HEK293T (cell line): ENCODE results near the gene C5AR2.
"Not testable (repeated sequence)": the region's sequence is repeated elsewhere in the genome, so short reads cannot be mapped to it uniquely, and the experiment has no call there.

Source experiments
- CTCF ChIA-PET: fragments of 350-600 bp; formaldehyde crosslinking; extraction: SDS; loops from one replicate; lab custom pipeline; 2021; ENCODE audit warnings: antibody characterized with exemption, inconsistent platforms; lab: Yijun Ruan, JAX
- POLR2A ChIA-PET: fragments of 350-600 bp; formaldehyde crosslinking; extraction: SDS; loops from one replicate; lab custom pipeline; 2020; ENCODE audit warnings: antibody characterized with exemption, inconsistent platforms; lab: Yijun Ruan, JAX
- DNase-seq: peaks from one replicate; pipeline ENCODE4 v3.0.0; 2012; ENCODE audit warnings: mixed read lengths; ENCODE audit errors: extremely low spot score
- ARNT ChIP-seq: fragments of 450-650 bp; IDR thresholded peaks from 2 replicates; pipeline ENCODE4 v1.6.1; 2017; ENCODE audit warnings: mild to moderate bottlenecking
- BHLHE40 ChIP-seq: fragments of 450-650 bp; IDR thresholded peaks from 2 replicates; pipeline ENCODE4 v1.6.1; 2016; ENCODE audit warnings: mild to moderate bottlenecking, moderate library complexity, borderline replicate concordance
- CTBP1 ChIP-seq: fragments of 450-650 bp; IDR thresholded peaks from 2 replicates; pipeline ENCODE4 v1.6.1; 2016; ENCODE audit warnings: borderline replicate concordance
- ELF4 ChIP-seq: fragments of 450-650 bp; IDR thresholded peaks from 2 replicates; pipeline ENCODE4 v1.6.1; 2017; ENCODE audit warnings: antibody characterized with exemption
- FOXA1 ChIP-seq: fragments of 450-650 bp; IDR thresholded peaks from 2 replicates; pipeline ENCODE4 v1.6.1; 2016; ENCODE audit warnings: mild to moderate bottlenecking
- FOXK2 ChIP-seq: fragments of 450-650 bp; IDR thresholded peaks from 2 replicates; pipeline ENCODE4 v1.6.1; 2016; ENCODE audit warnings: mild to moderate bottlenecking
- FOXM1 ChIP-seq: fragments of 450-650 bp; IDR thresholded peaks from 2 replicates; pipeline ENCODE4 v1.6.1; 2017; ENCODE audit warnings: mild to moderate bottlenecking, borderline replicate concordance
- HDGF ChIP-seq: fragments of 450-650 bp; IDR thresholded peaks from 2 replicates; pipeline ENCODE4 v1.6.1; 2017; ENCODE audit warnings: antibody characterized with exemption, borderline replicate concordance
- L3MBTL2 ChIP-seq: fragments of 450-650 bp; conservative IDR thresholded peaks from 2 replicates; pipeline ENCODE4 v1.6.1; 2016; ENCODE audit warnings: mild to moderate bottlenecking
- LEF1 ChIP-seq: fragments of 450-650 bp; IDR thresholded peaks from 2 replicates; pipeline ENCODE4 v1.6.1; 2017; ENCODE audit warnings: mild to moderate bottlenecking, borderline replicate concordance
- NFRKB ChIP-seq: fragments of 450-650 bp; IDR thresholded peaks from 2 replicates; pipeline ENCODE4 v1.6.1; 2016; ENCODE audit warnings: mild to moderate bottlenecking, moderate library complexity
- PKNOX1 ChIP-seq: fragments of 450-650 bp; IDR thresholded peaks from 2 replicates; pipeline ENCODE4 v1.6.1; 2016
- SP1 ChIP-seq: fragments of 450-650 bp; IDR thresholded peaks from 2 replicates; pipeline ENCODE4 v1.6.1; 2017
- SUZ12 ChIP-seq: fragments of 450-650 bp; IDR thresholded peaks from 2 replicates; pipeline ENCODE4 v1.6.1; 2016; ENCODE audit warnings: mild to moderate bottlenecking
- TARDBP ChIP-seq: fragments of 450-650 bp; IDR thresholded peaks from 2 replicates; pipeline ENCODE4 v1.6.1; 2016
- ZNF384 ChIP-seq: fragments of 450-650 bp; IDR thresholded peaks from 2 replicates; pipeline ENCODE4 v1.6.1; 2016

Gene C5AR2

GRCh38 chr19:47324502-47324901 lies 7.5 kb upstream of the C5AR2 start:
- CTCF ChIA-PET: no interaction called here
- TF ChIP-seq FOXA1 (no peak), CTBP1 (no peak), SUZ12 (no peak), L3MBTL2 (no peak), ZNF384 (no peak), TARDBP (no peak), ARNT (no peak), PKNOX1 (no peak), BHLHE40 (no peak), FOXM1 (no peak), SP1 (no peak)
- no peak for DNase-seq

GRCh38 chr19:47330466-47330869 lies 1.5 kb upstream of the C5AR2 start:
- TF ChIP-seq NFRKB: no peak
- TF ChIP-seq CTBP1: no peak
- no peak for TF ChIP-seq SUZ12
- no peak for TF ChIP-seq ZNF384
- no peak for TF ChIP-seq ELF4
- TF ChIP-seq HDGF: no peak
- no peak for TF ChIP-seq SP1
- POLR2A ChIA-PET: no interaction called here
- no peak for DNase-seq
- CTCF ChIA-PET: interaction anchor here (2.6 kb wide), 1 partner anchor 18 kb away, joined by 9 read pairs; the partner anchor contains the start of gene DHX34

More at GRCh38 chr19:47324502-47324901, 7.5 kb upstream of the C5AR2 start:
- POLR2A ChIA-PET: no interaction called here

- DNase-seq: no peak
- POLR2A ChIA-PET: no interaction called here
- CTCF ChIA-PET: no interaction called here
- no peak for TF ChIP-seq HDGF
Observed at GRCh38 chr19:47331490-47331889, 485 bp upstream of the C5AR2 start.

GRCh38 chr19:47336765-47337718 lies 5.1 kb downstream of the C5AR2 start:
- ChIA-PET POLR2A (interaction anchor here (1.2 kb wide), 1 partner anchor 12 kb away, joined by 4 read pairs; the partner anchor contains the start of gene DHX34), CTCF (interaction anchor here (1.2 kb wide), 1 partner anchor 12 kb away, joined by 5 read pairs; the partner anchor contains the start of gene DHX34)
- not testable (repeated sequence) for DNase-seq

GRCh38 chr19:47339196-47339880 lies 7.4 kb downstream of the C5AR2 start:
- no peak for DNase-seq
- ChIA-PET POLR2A (interaction anchor here (1.0 kb wide), 1 partner anchor 10 kb away, joined by 3 read pairs; the partner anchor contains the start of gene DHX34), CTCF (interaction anchor here (0.7 kb wide), 1 partner anchor 59 kb away, joined by 4 read pairs; no protein-coding TSS in a partner anchor)

GRCh38 chr19:47340477-47341208 lies 8.7 kb downstream of the C5AR2 start:
- DNase-seq: no peak
- ChIA-PET POLR2A (interaction anchor here (1.0 kb wide), 1 partner anchor 8 kb away, joined by 3 read pairs; the partner anchor contains the start of gene DHX34), CTCF (no interaction called here)
- no peak for TF ChIP-seq L3MBTL2
- TF ChIP-seq SP1: no peak
- TF ChIP-seq ELF4: no peak
- TF ChIP-seq SUZ12: no peak
- TF ChIP-seq TARDBP: no peak
- no peak for TF ChIP-seq FOXA1
- no peak for TF ChIP-seq HDGF
- no peak for TF ChIP-seq ZNF384
- TF ChIP-seq PKNOX1: no peak
- no peak for TF ChIP-seq CTBP1
- no peak for TF ChIP-seq FOXM1
- TF ChIP-seq NFRKB: no peak
- TF ChIP-seq BHLHE40: no peak
- TF ChIP-seq FOXK2: no peak
- no peak for TF ChIP-seq ARNT
- no peak for TF ChIP-seq LEF1

More at GRCh38 chr19:47339196-47339880, 7.4 kb downstream of the C5AR2 start:
- TF ChIP-seq NFRKB (no peak), CTBP1 (no peak), ARNT (no peak), BHLHE40 (no peak), SUZ12 (no peak), LEF1 (no peak), FOXK2 (no peak)
